ENCODE results near the gene SLC35E2B. TPM values are rescaled to one million over a fixed set of nuclear protein-coding genes. Genes with fewer than 3 reads are reported as not detected.
"Not testable (repeated sequence)": the region's sequence is repeated elsewhere in the genome, so short reads cannot be mapped to it uniquely, and the experiment has no call there.

The SLC35E2B gene
- total RNA-seq, 2 donors from 2014 or later, result 15.3 to 24.6 TPM

- ATAC-seq (peak; percentile 90 to 93), DNase-seq (peak; percentile 96)
- intact Hi-C loops (cut with DNase I), result not testable (repeated sequence)
Observed at GRCh38 chr1:1658583-1659549, 33.7 kb downstream of the SLC35E2B start, which contains the start of gene CDK11B. Gene CDK11B, minus strand, starts transcription at chr1:1659004. Its CDS starts 1,519 bp downstream, at chr1:1657485.

GRCh38 chr1:1648265-1648664, 44.3 kb downstream of the SLC35E2B start:
- ATAC-seq; DNase-seq; intact Hi-C loops (cut with DNase I): not testable (repeated sequence)

GRCh38 chr1:1647567-1648241, 44.9 kb downstream of the SLC35E2B start:
- peak in 1 of 2 donors; percentile 32 for ATAC-seq
- intact Hi-C loops (cut with DNase I); DNase-seq: not testable (repeated sequence)

- ATAC-seq; DNase-seq; intact Hi-C loops (cut with DNase I): not testable (repeated sequence)
Observed at GRCh38 chr1:1646326-1646725, 46.3 kb downstream of the SLC35E2B start.

- DNase-seq; intact Hi-C loops (cut with DNase I); ATAC-seq: not testable (repeated sequence)
Observed at GRCh38 chr1:1640711-1641461, 51.7 kb downstream of the SLC35E2B start.

GRCh38 chr1:1640081-1640480, 52.5 kb downstream of the SLC35E2B start:
- intact Hi-C loops (cut with DNase I); ATAC-seq; DNase-seq: not testable (repeated sequence)

- intact Hi-C loops (cut with DNase I); ATAC-seq; DNase-seq: not testable (repeated sequence)
Observed at GRCh38 chr1:1639368-1639767, 53.2 kb downstream of the SLC35E2B start.

- peak in 1 of 2 donors; percentile 8 for ATAC-seq
- intact Hi-C loops (cut with DNase I); DNase-seq: not testable (repeated sequence)
Observed at GRCh38 chr1:1638528-1638927, 54.1 kb downstream of the SLC35E2B start.

- DNase-seq, result peak; percentile 4
- ATAC-seq; intact Hi-C loops (cut with DNase I): not testable (repeated sequence)
Observed at GRCh38 chr1:1637479-1637875, 55.1 kb downstream of the SLC35E2B start.

GRCh38 chr1:1636621-1637478, 55.7 kb downstream of the SLC35E2B start:
- peak; percentile 16 for DNase-seq
- ATAC-seq; intact Hi-C loops (cut with DNase I): not testable (repeated sequence)

GRCh38 chr1:1634613-1635012, 58.0 kb downstream of the SLC35E2B start:
- ATAC-seq; intact Hi-C loops (cut with DNase I): not testable (repeated sequence)
- peak; percentile 17 for DNase-seq

GRCh38 chr1:1633409-1633808, 59.2 kb downstream of the SLC35E2B start:
- intact Hi-C loops (cut with DNase I); DNase-seq: not testable (repeated sequence)
- peak in 1 of 2 donors; percentile 27 for ATAC-seq

GRCh38 chr1:1631782-1632420, 60.7 kb downstream of the SLC35E2B start, which contains the start of gene MMP23B:
Gene MMP23B, plus strand, starts transcription at chr1:1632173. Its CDS starts 46 bp downstream, at chr1:1632219.
- ATAC-seq, result peak; percentile 9 to 13
- intact Hi-C loops (cut with DNase I), result no loop called here
- DNase-seq, result peak; percentile 38

GRCh38 chr1:1630965-1631781, 61.4 kb downstream of the SLC35E2B start:
- DNase-seq (peak; percentile 80), ATAC-seq (peak; percentile 54 to 71)
- intact Hi-C loops (cut with DNase I), result no loop called here

- ATAC-seq (peak; percentile 24 to 52), DNase-seq (peak; percentile 83)
- intact Hi-C loops (cut with DNase I), result no loop called here
Observed at GRCh38 chr1:1630191-1630964, 62.2 kb downstream of the SLC35E2B start.

Measured in left cardiac atrium (tissue), 4 donors.